PC-3 (cell line): ENCODE data around the gene PRDM10.

Source experiments
- CTCF ChIP-seq: fragments of 300-600 bp; sonication (generic); conservative IDR thresholded peaks from 2 replicates; pipeline ENCODE4 v1.5.1; 2017; ENCODE audit warnings: antibody characterized with exemption, low read depth, mild to moderate bottlenecking, low read length
- EZH2 ChIP-seq: fragments of 300-600 bp; sonication (generic); IDR thresholded peaks from one replicate; pipeline ENCODE4 v1.6.1; 2017; ENCODE audit warnings: antibody characterized with exemption, mild to moderate bottlenecking, low read length; ENCODE audit not compliant: unreplicated experiment

- no peak for TF ChIP-seq EZH2
- TF ChIP-seq CTCF: no peak
These were observed 34.6 kb downstream of the PRDM10 start for GRCh38 chr11:129967996-129968395.
